Endodermal cell (in vitro differentiated cells): ENCODE measurements around the gene FAM210A. TPM values are rescaled to one million over a fixed set of nuclear protein-coding genes. Genes with fewer than 3 reads are reported as not detected.

Experiments
- DNase-seq: peaks from one replicate; pipeline ENCODE4 v3.0.0-alpha.2; 2017
- H3K27ac ChIP-seq: 2 replicates; pipeline ENCODE4 v1.5.1; 2013; ENCODE audit warnings: mild to moderate bottlenecking, low read depth, low read length, moderate library complexity
- H3K27me3 ChIP-seq: 2 replicates; pipeline ENCODE4 v1.6.1; 2013; ENCODE audit warnings: mild to moderate bottlenecking, low read length, moderate library complexity; ENCODE audit not compliant: insufficient read depth, control insufficient read depth, poor library complexity, severe bottlenecking
- H3K36me3 ChIP-seq: 2 replicates; pipeline ENCODE4 v1.7.0; 2013; ENCODE audit warnings: mild to moderate bottlenecking, low read length, moderate library complexity; ENCODE audit not compliant: control insufficient read depth, insufficient read depth
- H3K4me1 ChIP-seq: one replicate; pipeline ENCODE4 v1.7.0; 2013; ENCODE audit warnings: low read length; ENCODE audit not compliant: control insufficient read depth, insufficient read depth
- H3K4me3 ChIP-seq: 2 replicates; pipeline ENCODE4 v1.5.1; 2013; ENCODE audit warnings: mild to moderate bottlenecking, low read length, moderate library complexity
- H3K9ac ChIP-seq: 2 replicates; pipeline ENCODE4 v1.6.1; 2013; ENCODE audit warnings: mild to moderate bottlenecking, low read length, moderate library complexity; ENCODE audit not compliant: poor library complexity, severe bottlenecking; ENCODE audit errors: extremely low read depth
- H3K9me3 ChIP-seq: 2 replicates; pipeline ENCODE4 v1.6.1; 2013; ENCODE audit warnings: mild to moderate bottlenecking, low read length, moderate library complexity; ENCODE audit not compliant: control insufficient read depth
- H3K27ac Mint-ChIP-seq: 2 replicates; pipeline ENCODE4 v1.8.0; 2020; ENCODE audit warnings: mixed read lengths
- H3K27me3 Mint-ChIP-seq: 2 replicates; pipeline ENCODE4 v1.8.0; 2021; ENCODE audit warnings: mild to moderate bottlenecking, mixed read lengths; ENCODE audit not compliant: insufficient read depth
- H3K36me3 Mint-ChIP-seq: 2 replicates; pipeline ENCODE4 v1.8.0; 2020; ENCODE audit warnings: low read depth, mixed read lengths
- H3K4me1 Mint-ChIP-seq: 2 replicates; pipeline ENCODE4 v1.8.0; 2020; ENCODE audit warnings: mixed read lengths
- H3K4me3 Mint-ChIP-seq: 2 replicates; pipeline ENCODE4 v1.8.0; 2020; ENCODE audit warnings: mild to moderate bottlenecking, moderate library complexity, mixed read lengths
- H3K9me3 Mint-ChIP-seq: 2 replicates; pipeline ENCODE4 v1.8.0; 2020; ENCODE audit warnings: mild to moderate bottlenecking, mixed read lengths
- WGBS, 2 experiments: methylation state at CpG; one replicate each; pipeline versions ENCODE4 v1.1.5 to v1.1.7; 2013; ENCODE audit warnings: missing lambda C conversion rate in 2 of 2, mixed read lengths in 1 of 2; ENCODE audit not compliant: insufficient coverage in 1 of 2, insufficient read length in 1 of 2; 5-methylcytosine and 5-hydroxymethylcytosine counted together
- total RNA-seq, 2 donors: library from RNA; stranded (reverse); fragmentation: NEBNext Ultra II Directional in 1 of 2; extraction: Animal tissue kit (Norgen Biotek cat#: 25700) in 1 of 2; gene quantifications; 2 replicates in 1 of 2; 3 replicates in 1 of 2; pipeline ENCODE4 v1.2.1, GENCODE V29; 2021
- TF ChIP-seq, protein P1 (sequence below): fragments of 200-600 bp; sonication (generic); conservative IDR thresholded peaks from 2 replicates; pipeline ENCODE4 v1.5.0; 2021; ENCODE audit warnings: antibody characterized with exemption, mild to moderate bottlenecking

FAM210A gene
- total RNA-seq, 2 donors from 2014 or later: 23.2 to 27.0 TPM

DNA sequence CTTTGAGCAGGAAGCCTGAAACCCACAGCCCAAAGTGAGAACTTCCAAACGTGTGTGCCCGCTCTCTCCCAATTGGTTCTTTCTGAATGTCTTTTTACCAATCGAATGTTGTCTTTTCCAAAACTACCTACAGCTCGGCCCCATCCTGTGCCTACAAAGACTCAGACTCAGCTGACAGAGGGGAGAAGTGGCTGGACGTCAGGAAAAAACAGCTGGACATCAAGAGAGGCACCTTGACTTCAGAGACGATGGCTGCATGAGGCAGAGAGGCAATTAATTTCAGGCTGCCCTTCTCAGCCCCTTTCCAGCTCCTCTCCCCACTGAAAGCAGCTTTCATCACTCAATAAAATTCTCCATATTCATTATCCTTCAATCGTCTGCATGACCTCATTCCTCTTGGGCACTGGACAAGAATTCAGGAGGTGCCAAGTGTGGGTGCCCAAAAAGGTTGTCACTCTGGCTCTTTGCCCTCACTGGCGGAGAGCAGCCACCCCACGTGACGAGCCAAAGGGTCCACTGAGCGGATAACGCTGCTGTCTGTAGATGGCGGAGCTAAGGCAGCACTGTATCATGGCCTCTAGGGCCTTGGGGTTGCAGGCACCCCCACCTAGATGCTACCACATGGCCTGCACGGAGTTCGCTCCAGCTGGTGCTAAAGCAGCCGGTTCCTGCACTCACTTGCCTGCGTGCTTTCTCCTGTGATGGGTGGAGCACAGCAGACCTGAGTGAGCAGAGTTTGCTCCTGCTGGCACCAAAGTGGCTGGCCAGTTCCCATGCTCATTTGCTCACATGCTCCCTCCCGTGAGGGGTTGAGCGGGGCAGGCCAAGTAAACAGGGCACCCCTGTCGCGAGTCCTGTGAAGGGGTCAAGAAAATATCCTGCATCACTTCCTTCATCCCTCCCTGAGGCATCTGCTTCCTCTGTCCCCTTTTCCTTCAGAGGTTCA is 37.9 kb downstream of the FAM210A start:
- H3K27me3 Mint-ChIP-seq: no peaks in the 10 kb centered on the region
- peaks cover 74% of the 10 kb centered on the region for H3K9me3 Mint-ChIP-seq
- H3K27ac ChIP-seq: no peak overlapping the region
- H3K4me3 ChIP-seq: peak overlapping the region; percentile 63
- WGBS, 2 experiments: 91 to 92% methylated on average over 12 to 21 of the region's 21 CpGs
- no peaks in the 10 kb centered on the region for H3K27me3 ChIP-seq
- TF ChIP-seq, protein P1, sequence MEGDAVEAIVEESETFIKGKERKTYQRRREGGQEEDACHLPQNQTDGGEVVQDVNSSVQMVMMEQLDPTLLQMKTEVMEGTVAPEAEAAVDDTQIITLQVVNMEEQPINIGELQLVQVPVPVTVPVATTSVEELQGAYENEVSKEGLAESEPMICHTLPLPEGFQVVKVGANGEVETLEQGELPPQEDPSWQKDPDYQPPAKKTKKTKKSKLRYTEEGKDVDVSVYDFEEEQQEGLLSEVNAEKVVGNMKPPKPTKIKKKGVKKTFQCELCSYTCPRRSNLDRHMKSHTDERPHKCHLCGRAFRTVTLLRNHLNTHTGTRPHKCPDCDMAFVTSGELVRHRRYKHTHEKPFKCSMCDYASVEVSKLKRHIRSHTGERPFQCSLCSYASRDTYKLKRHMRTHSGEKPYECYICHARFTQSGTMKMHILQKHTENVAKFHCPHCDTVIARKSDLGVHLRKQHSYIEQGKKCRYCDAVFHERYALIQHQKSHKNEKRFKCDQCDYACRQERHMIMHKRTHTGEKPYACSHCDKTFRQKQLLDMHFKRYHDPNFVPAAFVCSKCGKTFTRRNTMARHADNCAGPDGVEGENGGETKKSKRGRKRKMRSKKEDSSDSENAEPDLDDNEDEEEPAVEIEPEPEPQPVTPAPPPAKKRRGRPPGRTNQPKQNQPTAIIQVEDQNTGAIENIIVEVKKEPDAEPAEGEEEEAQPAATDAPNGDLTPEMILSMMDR: no peak
- H3K9ac ChIP-seq: no peak overlapping the region
- no peak for DNase-seq
- no peak overlapping the region for H3K27ac Mint-ChIP-seq
- peaks cover 54% of the 10 kb centered on the region for H3K36me3 Mint-ChIP-seq
- H3K36me3 ChIP-seq: peaks cover 18% of the 10 kb centered on the region
- no peak overlapping the region for H3K4me3 Mint-ChIP-seq
- H3K9me3 ChIP-seq: peaks cover 53% of the 10 kb centered on the region
- H3K4me1 ChIP-seq: no peaks in the 10 kb centered on the region
- peaks cover 38% of the 10 kb centered on the region for H3K4me1 Mint-ChIP-seq

DNA sequence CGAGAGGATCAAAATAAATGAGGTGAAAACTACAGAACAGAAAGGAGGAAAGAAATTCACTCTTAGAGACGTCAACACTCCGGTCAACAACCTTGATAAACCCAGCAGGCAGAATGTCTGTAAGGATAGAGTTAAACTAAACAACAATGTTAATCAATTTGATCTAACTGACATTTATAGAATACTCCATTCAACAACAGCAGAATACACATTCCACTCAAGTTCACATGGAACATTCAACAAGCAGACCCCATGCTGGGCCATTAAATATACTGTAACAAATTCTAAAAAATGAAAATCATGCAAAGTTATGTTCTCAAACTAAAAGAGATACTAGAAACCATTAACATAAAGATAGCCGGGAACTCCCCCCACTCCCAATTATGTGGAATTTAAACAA is 41.8 kb downstream of the FAM210A start:
- Histone ChIP-seq H3K4me3 (peak overlapping the region; percentile 63), H3K27me3 (no peaks in the 10 kb centered on the region), H3K4me1 (no peaks in the 10 kb centered on the region), H3K9ac (no peak overlapping the region), H3K27ac (no peak overlapping the region), H3K36me3 (peaks cover 19% of the 10 kb centered on the region), H3K9me3 (peaks cover 60% of the 10 kb centered on the region)
- Mint-ChIP-seq H3K36me3 (peaks cover 45% of the 10 kb centered on the region), H3K4me3 (no peak overlapping the region), H3K9me3 (peaks cover 37% of the 10 kb centered on the region), H3K27me3 (no peaks in the 10 kb centered on the region), H3K4me1 (peaks cover 41% of the 10 kb centered on the region), H3K27ac (peak overlapping the region; percentile 72)
- WGBS, 2 experiments: 76% methylated on average over 3 of the region's 4 CpGs; no CpG with 5 or more reads in 1 of the 2 experiments
- DNase-seq: no peak
- TF ChIP-seq, protein P1: no peak

GRCh38 chr18:13681701-13682100 is 44.7 kb downstream of the FAM210A start:
- Histone ChIP-seq H3K9ac (no peak overlapping the region), H3K36me3 (peaks cover 15% of the 10 kb centered on the region), H3K9me3 (peaks cover 51% of the 10 kb centered on the region), H3K4me1 (no peaks in the 10 kb centered on the region), H3K27me3 (no peaks in the 10 kb centered on the region), H3K27ac (no peak overlapping the region), H3K4me3 (no peak overlapping the region)
- Mint-ChIP-seq H3K9me3 (peaks cover 30% of the 10 kb centered on the region), H3K27ac (no peak overlapping the region), H3K36me3 (peaks cover 34% of the 10 kb centered on the region), H3K27me3 (no peaks in the 10 kb centered on the region), H3K4me1 (peaks cover 29% of the 10 kb centered on the region), H3K4me3 (no peak overlapping the region)
- WGBS, 2 experiments: 94 to 98% methylated on average over 5 to 6 of the region's 6 CpGs
- DNase-seq: no peak
- TF ChIP-seq, protein P1: no peak
